HG02981 (cell line): Measurements from ENCODE around the gene MYO18A.
"Not testable (repeated sequence)": the region's sequence is repeated elsewhere in the genome, so short reads cannot be mapped to it uniquely, and the experiment has no call there.

ENCODE experiments used
- ATAC-seq: cut with Tn5 transposase; IDR thresholded peaks from one replicate; pipeline ENCODE4 v1.9.1; 2021; ENCODE audit warnings: mild to moderate bottlenecking, moderate library complexity; ENCODE audit not compliant: unreplicated experiment

MYO18A gene

DNA sequence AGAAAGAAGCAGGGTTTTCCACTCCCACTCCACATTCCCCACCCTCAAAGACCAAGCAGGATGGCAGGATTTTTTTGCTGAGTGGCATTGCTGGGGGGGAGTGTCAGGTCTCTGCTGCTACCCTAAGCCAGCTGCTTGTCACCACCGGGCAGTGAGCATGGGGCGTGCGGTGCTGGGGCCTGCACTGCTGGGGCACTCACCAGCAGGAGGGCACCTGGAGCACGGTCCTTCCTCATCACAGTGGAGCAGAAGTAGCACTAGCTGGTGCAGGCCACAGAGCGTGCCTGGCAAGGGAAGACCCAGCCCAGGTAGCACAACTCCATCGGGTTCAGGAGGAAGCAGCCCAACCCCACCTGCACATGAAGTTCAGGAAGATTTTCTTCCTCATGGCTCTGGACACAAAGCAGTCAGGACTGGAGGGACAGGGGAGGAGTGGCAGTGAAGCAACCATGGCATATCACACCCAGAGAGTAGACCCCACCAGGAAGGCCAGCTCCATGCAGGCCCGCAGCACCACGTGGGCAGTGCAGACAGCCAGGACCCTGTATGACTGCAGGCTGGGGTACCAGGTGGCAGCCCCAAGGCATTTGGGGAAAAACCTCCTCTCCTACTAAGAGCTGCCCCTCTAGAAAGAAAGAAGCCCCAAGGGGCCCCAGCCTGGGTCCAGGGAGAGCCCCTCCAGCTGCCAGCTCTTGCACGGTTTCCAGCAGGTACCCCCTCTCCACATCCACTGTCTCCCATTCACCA lies 16.7 kb upstream of the MYO18A start:
- ATAC-seq, result no peak

DNA sequence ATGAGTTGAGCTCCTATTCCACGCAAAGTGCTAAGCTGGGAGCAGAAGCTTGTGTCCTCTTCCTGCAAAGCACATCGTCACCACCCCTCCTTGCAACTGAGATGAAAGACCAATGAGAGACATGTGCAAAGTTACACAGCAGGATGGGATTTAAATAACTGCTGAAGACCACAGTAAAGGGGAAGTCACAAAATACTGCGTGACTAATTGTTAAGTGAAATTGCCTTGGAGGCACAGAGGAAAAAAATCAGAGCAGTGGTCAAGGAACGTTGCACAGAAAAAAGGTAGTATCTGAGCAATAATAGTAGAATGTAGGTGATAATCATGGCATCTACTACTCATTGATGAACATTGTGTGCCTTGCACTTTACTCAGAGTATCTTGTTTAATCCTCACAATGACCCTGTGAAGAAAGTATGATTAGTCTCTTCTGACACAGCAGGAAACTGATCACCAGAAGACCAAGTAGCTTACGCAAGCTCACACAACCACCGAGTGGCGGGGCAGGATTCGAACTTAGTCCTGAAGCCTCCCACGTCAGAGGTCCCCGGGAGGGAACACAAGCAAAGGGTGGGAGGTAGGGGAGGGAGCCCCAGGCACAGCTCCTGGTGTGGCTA lies 15.4 kb upstream of the MYO18A start:
- ATAC-seq, result no peak

DNA sequence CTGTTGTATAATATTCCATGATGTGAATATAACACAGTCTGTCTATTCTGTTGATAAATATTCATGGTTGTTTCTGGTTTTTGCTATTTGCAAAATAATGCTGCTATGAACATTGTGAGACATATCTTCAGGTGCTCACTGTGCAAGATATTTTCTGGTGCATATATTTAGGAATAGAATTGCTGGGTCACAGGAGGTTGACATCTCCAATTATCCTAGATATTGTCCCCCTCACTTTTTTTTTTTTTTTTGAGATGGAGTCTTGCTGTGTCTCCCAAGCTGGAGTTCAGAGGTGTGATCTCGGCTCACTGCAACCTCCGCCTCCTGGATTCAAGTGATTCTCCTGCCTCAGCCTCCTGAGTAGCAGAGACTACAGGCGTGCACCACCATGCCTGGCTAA lies 14.5 kb upstream of the MYO18A start:
- ATAC-seq, result no peak

DNA sequence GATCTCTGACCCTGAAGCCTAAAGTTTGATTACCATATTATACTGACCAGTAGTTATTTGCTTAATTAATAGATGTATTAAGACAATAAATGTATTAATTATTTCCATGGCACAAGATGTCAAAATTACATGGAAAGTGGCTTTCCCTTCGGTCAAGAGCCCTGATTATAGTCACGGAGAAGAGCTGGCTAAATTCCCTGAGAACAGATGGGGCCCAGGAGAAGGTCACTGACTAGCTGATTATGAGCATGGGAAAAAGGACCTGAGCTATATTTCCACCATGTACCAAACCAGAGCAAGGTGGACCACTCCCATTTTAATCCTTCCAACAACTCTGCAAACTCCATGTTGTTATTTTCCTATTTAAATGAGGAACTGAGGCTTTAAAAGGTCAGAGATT lies 12.9 kb upstream of the MYO18A start:
- ATAC-seq, result no peak

DNA sequence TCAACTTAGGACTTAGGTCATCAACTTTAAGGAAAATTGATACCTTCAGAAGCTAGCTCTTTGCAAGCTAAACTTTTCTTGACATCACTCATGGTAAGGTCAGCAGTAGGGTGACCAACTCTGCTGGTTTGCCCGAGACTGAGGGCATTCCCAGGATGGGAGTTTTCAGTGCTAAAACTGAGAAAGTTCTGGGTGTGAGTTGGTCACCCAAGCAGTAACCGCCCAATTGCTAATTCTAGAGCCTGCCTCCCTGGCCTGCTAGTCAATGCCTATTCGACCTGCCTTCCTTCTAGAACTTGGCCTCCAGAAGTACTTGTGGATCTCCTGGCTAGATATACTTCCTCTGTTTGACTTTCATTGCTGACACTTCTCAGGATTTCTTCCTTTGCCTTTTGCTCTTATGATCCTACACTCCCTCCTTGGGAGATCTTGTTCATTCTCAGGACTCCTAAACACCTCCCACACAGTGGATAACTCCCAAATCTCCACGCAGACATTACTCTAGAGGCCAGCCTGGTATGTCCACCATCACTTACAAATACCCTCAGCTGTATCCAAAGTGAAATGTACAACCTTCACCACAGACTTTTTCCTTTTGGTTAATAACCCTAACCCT lies 10.5 kb upstream of the MYO18A start:
- no peak for ATAC-seq

DNA sequence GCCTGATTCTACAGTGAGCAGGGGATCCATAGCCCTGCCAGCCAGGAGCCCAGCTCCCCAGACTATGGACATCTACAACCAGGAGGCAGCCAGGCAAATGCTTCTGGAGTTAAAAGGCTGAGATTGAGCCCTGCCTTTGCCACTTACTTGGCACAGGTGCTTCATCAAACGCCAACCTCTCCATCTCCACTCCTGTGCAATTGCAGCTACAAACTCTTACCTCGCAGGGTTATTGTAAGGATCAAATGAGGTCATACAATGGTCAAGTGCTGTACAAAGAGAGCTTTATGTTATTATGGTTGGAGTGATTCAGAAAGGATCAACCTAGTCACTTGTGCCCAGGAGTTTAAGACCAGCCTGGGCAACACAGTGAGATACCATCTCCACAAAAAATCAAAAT lies 9.8 kb upstream of the MYO18A start:
- no peak for ATAC-seq

DNA sequence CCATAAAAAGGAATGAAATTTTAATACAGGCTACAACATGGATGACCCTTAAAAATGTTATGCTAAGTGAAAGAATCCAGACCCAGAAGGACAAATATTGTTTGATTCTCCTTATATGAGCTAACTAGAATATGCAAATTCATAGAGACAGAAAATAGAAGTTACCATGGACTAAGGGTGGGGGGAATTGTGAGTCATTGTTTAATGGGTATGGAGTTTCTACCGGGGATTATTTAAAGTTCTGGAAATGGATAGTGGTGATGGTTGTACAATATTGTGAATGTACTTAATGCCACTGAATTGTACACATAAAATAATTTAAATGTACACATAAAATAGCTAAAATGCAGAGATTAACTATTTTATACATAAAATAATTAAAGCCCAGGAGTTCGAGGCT lies 9.2 kb upstream of the MYO18A start:
- no peak for ATAC-seq

DNA sequence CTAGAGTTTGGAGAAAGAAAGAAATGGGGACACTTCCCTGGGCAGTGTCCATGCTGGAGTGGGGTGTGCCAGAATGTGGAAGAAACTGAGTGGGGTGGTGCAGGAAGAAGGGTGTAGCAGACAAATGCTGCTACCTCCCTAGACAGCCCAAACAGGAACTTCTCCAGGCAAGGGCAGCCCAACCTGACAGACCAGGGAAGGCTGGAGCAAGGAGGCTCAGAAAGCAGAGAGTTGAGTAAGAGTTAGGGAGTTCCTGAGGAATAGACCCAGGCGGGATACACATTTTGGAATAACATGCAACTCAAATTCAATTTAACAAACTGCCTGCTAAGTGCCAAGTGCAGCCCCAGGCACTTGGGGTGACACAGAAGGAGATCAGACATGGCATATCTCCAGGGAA lies 1.0 kb upstream of the MYO18A start:
- no peak for ATAC-seq

DNA sequence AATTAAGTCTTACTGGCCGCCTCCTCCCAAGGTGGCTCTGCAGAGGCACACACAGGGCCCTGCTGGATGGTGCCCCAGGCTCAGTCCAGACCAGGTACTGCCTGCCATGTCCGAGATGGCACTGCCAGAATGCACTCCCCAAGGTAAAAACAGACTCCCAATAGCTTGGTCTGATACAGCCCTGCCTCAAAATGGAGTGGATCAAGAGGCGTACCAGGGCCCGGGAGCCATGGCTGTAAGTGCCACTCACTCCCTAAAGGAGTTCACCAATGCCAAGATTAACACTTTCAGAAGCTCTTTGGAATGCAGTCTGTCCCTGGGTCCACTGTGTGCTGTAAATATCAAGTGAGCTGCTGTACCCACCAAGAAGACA lies 576 bp upstream of the MYO18A start:
- ATAC-seq, result no peak

DNA sequence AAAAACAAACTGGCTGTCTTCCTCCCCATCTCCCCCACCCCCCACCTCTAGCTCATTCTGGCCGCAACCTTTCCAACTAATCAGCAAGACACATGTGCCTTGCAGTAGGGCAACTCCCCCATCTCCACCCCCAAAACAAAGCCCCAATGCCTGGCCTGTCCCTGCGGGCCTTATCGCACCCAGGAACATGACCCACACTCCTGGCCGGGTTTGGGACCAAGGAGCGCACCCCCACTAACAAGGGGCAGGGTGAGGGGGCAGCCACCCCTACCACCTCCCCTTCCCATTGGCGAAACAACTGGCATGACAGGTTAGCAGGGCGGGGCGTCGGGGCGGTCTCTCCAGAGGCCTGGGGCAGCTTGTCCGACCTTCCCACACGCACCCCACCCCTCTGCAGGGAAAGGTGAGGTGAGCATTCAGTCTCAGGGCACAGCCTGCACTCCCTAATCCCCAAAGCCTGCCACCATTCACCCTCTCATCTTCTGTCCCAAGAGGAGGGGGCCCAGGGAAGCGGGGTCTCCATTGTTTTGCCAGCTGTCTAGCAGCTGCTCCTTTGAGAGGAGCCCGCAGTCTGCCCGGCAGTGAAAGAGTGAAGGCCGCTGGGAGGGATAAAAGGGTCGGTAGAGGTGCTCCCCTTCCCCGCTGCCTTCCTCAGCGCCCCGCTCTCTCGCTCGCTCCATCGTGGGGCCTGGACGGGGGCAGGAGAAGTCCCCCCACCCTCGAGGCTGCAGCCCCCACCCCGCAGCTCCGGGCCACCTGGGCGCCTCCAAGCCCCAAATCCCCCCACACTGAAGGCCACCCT lies 765 bp downstream of the MYO18A start:
- no peak for ATAC-seq

DNA sequence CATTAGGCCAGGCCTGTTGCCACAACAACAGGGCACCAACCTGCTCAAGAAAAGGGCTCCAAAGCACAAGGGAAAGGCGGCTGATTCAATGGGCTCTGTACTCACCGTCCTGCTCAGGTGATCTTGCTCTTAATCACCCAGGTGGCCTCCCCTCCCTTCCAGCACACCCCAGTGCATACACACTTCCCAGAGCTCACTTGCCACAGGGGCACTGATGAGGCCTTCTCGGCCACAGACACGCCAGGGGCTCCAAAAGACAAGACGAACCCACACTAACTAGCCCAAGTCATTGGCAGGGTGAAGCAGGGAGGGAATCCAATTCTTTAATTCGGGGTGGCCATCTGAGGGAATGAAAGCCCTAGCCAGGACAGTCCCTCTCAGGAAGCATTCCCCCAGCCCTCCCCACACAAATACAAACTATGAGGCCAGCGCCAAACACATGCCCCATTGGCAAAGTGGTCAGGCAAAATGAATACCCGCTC lies 1.4 kb downstream of the MYO18A start:
- ATAC-seq, result no peak

DNA sequence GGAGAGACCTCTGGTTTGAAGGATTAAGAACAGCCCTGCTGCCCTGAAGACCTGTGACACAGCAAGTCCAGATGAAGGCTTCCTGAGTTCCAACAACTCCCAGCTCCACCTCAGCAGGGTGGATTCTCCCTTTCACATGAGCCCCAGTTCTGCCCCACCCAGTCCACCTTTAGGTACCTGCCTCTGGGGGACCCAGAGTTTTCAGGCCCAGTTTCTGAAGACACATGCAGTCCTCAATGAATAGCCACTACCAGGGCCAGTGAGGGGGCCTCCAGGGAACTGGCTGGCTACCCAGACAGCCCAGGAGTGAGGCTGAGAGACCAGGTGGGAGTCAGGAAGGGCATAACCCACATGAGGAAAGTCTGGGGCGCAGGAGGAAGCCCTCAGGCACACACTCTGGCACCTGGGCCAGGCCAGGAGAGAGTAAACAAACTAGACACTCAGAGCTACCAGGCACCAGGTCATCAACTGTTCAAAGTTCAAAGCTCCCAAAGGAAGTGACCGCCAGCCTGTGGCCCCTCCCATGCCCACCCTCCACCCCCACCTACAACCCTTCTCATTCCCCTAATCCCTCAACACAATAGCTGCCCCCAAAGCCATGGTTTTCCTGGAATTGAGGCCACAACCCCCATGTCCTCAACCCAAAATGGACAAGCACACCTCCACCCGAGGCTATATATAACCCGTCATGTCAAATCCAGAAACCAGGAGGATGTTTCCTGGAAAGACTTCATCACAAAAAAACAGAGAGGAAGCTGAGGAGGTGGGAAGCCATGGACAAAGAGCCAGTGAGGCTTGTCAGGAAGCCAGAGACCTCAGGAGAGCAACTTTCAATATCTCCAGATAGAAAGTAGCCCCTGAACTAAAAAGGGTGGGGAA lies 2.1 kb downstream of the MYO18A start:
- no peak for ATAC-seq

DNA sequence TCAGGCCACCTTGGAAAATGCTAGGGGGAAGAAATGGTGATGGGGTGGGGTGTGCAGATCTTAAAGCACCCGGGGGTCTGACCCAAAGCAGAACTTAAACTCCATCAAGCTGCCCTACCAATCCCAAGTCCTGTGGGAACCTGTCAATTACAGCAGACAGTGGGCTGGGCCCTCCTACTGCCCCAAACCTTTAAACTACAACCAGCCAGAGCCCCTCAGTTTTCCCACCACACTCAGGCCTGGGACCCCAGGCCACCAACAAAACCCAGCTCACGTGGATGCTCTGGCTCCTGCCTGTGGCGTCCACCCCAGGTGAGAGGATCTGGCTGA lies 2.7 kb downstream of the MYO18A start:
- ATAC-seq, result no peak

DNA sequence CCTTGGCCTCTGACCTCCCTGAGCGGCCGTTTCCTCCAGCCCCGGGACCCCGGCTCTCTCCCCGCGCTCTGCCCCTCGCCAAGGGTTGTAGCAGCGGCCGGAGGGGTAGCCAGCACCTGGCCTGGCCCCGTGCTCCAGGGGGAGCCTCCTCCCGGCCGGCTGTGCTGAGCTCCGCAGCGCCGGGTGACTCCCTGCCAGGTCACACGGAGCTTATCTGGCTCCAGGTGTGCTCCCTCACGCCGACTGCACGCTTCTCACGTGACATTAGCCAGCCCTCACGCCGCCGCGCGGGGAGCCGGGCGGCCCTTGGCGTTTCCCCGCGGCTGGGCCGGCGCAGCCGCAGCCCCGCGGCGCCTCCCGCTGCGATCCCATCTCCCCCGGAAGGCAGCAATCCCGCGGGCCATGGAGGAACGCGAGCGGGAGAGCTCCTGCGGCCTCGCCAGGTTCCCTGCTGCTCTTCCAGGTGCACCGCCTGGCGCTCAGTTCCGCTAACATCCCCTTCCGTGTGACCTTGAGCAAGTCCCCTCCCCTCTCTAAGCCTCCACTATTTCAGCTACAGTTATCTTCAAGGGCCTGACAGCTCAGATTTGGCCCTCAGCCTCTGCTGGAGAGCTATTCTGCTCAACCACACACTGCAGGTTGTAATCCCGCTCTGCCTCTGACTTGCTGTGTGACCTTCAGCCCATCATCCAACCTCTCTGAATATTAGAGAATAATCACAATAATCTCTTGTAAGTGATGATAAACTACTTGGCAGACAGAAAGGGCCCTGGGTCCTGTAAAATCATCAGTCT lies 3.4 kb downstream of the MYO18A start:
- no peak for ATAC-seq

DNA sequence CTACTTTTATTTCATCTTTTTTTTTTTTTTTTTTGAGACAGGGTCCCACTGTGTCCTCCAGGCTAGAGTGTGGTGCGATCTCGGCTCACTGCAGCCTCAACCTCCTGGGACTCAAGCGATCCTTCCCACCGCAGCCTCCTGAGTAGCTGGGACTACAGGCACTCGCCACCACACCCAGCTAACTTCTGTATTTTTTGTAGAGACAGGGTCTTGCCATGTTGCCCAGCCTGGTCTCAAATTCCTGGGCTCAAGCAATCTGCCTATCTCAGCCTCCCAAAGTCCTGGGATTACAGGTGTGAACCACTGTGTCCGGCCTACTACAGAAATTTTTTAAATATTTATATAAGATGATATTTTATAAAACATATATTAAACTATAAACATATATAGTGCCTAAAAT lies 4.8 kb downstream of the MYO18A start:
- no peak for ATAC-seq

DNA sequence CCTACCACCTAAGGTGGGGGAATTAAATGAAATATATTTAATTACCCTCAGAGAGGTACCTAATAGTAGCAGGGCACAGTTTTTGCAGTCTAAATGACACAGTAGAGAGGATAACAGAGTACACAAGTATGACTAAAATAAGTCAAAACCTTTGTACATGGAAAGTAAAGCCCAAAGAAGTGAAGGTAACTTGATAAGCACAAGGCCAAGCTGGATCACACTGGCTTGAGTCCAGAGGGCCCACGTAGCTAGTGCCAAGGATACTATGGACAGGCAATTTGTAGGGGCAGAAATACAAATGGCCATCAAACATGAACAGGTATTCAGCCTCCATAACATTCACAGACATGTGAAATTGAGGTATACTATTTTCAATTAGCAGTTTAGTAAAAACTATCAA lies 7.6 kb downstream of the MYO18A start:
- ATAC-seq, result no peak

DNA sequence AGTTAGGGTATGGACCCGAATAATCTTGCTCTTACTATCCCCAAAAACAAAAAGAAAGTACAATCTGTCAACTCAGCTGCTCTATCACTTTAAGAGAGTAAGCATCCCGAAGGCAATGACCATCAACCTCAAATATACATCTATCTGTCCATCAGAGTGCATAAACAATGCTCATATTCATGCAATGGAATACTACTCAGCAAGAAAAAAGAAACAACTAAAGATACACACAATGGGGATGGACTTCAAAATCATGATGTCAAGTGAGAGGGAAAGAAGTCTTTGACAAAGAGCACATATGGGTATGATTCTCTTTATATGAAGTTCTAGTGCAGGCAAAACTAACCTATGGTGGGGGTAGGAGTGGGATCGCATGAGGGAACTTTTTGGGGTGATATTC lies 9.5 kb downstream of the MYO18A start:
- ATAC-seq, result no peak

DNA sequence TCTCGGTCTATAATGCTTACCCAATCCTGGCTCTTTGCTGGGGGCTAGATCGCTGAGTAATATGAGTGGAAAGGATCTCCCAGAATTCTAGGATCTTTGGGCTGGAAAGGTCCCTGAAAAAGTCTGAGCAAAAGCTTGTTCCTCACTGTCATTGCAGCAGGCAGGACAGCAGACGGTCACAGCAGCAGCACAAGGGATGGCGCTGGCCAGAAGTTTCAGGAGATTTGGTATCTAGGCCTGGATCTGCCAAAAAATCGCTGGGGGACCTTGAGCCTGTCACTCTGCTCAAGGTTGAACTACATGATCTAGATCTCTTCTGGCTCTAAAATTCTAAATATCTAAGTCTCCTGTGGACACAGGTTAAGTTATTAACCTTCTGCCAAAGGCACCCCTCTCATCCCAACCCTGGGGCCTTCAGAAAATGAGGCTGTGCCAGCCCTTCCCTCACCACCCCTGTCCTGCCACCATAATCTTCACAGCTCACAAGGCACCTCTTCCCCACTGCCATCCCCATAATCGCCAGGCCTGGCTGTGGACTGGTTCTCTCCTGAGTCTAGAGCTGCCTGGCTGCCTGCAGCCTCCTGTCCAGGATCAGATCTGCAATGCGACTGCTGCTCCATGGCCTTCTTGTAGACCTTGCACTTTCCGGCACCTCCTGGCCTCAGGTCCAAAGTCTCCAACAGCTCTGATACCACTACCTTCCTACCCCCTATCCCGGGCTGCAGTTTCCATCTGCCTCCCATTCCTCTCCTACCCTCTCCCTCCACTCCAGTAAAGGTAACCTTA lies 10.2 kb downstream of the MYO18A start:
- no peak for ATAC-seq

DNA sequence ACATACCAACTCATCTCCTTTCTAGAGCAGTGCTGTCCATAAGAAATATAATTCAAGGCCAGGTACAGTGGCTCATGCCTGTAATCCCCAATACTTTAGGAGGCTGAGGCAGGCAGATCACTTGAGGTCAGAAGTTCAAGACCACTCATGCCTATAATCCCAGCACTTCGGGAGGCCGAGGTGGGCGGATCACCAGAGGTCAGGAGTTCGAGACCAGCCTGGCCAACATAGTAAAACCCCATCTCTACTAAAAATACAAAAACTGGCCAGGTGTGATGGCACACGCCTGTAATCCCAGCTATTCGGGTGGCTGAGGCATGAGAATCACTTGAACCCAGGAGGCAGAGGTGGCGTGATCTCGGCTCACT lies 11.5 kb downstream of the MYO18A start:
- not testable (repeated sequence) for ATAC-seq
